ENCODE data around the gene EPYC.

DNA sequence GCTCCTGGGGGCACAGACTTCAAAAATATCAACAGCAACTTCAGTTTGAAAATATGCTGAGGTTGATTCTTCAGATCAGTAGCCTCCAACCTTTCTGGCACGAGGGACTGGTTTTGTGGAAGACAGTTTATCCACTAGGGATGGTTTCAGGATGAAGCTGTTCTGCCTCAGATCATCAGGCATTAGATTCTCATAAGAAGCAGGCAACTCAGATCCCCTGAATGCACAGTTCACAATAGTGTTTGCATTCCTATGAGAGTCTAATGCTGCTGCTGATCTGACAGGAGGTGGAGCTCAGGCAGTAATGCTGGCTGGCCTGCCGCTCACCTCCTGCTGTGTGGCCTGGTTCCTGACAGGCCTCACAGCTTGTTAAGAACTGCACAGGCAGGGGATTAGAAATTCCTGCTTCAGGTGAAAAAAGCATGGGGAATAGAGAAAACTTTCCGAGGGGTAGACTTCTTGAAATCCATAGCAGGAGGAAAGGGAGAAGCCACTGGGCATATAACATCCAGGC, 12.8 kb downstream of the EPYC start:
- TF ChIP-seq CTCF (IDR thresholded peaks at IDR 0.05; ENCODE audit: low read depth, low read length) (no peak), POLR2A (IDR thresholded peaks at IDR 0.05; ENCODE audit: extremely low read depth, insufficient read length) (no peak), MYC (IDR thresholded peaks at IDR 0.05; ENCODE audit: low read depth, low read length) (no peak)

Measured in NB4 (cell line).